Measurements from ENCODE around the gene SCN1A.

The SCN1A gene

GRCh38 chr2:165969227-165969626 is 158.6 kb downstream of the SCN1A start:
- no peak for DNase-seq

GRCh38 chr2:165967746-165968145 is 160.1 kb downstream of the SCN1A start:
- no peak for DNase-seq

- DNase-seq, result no peak
Observed at GRCh38 chr2:165961818-165962217, 166.0 kb downstream of the SCN1A start.

GRCh38 chr2:165959371-165959770 is 168.4 kb downstream of the SCN1A start:
- no peak for DNase-seq

GRCh38 chr2:165958313-165958960 is 169.4 kb downstream of the SCN1A start:
- no peak for DNase-seq

- no peak for DNase-seq
Observed at GRCh38 chr2:165957030-165957675, 170.7 kb downstream of the SCN1A start.

- DNase-seq, result peak; percentile 86
Observed at GRCh38 chr2:165953655-165954606, 173.9 kb downstream of the SCN1A start, which contains the start of gene TTC21B. Gene TTC21B (minus strand): TSS chr2:165953776. CDS start chr2:165953705, 71 bp downstream.

- DNase-seq, result peak; percentile 55
Observed at GRCh38 chr2:165953306-165953654, 174.5 kb downstream of the SCN1A start.

GRCh38 chr2:165952741-165953211 is 175.0 kb downstream of the SCN1A start:
- no peak for DNase-seq

- no peak for DNase-seq
Observed at GRCh38 chr2:165952085-165952484, 175.7 kb downstream of the SCN1A start.

GRCh38 chr2:165950438-165950837 is 177.4 kb downstream of the SCN1A start:
- DNase-seq, result no peak

- DNase-seq, result no peak
Observed at GRCh38 chr2:165941827-165942226, 186.0 kb downstream of the SCN1A start.

GRCh38 chr2:165938237-165938636 is 189.6 kb downstream of the SCN1A start:
- no peak for DNase-seq
